HCT116 (cell line): ENCODE measurements around the gene RND1.

Experiments used
- POLR2AphosphoS5 ChIP-seq: IDR thresholded peaks from 2 replicates; pipeline ENCODE4 v1.6.1; 2011; ENCODE audit warnings: mild to moderate bottlenecking, low read depth, low read length, moderate library complexity
- TF ChIP-seq, protein P1 (sequence below), 3 experiments: fragments of 200-600 bp in 1 of 3; sonication (generic) in 1 of 3; IDR thresholded peaks in 2 of 3; conservative IDR thresholded peaks in 1 of 3; 2 replicates each; pipeline ENCODE4 v1.5.1; 2012 to 2017; ENCODE audit warnings: low read depth in 2 of 3, low read length in 2 of 3, antibody characterized with exemption in 1 of 3, borderline replicate concordance in 1 of 3, control low read depth in 1 of 3, mild to moderate bottlenecking in 1 of 3, mixed read lengths in 1 of 3, mixed run types in 1 of 3, moderate library complexity in 1 of 3; ENCODE audit not compliant: insufficient read depth in 1 of 3

DNA sequence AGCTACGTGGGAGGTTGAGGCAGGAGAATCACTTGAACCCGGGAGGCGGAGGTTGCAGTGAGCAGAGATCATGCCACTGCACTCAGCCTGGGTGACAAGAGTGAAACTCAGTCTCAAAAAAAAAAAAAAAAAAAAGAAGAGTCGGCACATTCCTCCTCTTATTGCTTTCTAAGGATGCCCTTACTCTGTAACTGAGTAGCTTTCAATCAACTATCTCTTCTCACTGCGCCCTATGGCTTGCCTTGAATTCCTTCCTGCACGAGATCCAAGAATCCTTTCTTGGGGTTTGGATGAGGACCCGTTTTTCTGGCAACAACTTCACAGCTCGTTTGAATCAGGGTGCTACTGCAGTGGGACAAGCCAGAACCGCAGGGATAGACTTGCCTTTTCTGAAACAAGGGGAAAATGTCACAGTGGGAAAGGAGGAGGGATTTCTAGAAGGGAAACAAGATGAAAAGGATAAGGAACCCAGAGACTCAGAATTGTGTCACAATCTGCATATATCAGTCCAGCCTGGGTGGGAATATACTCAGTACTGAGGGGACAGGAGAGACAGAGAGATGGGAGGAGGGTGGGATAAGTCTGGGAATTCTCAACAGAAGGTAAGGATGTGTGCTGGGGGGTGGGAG, 16.1 kb upstream of the RND1 start:
- no peak for TF ChIP-seq POLR2AphosphoS5
- TF ChIP-seq, protein P1, sequence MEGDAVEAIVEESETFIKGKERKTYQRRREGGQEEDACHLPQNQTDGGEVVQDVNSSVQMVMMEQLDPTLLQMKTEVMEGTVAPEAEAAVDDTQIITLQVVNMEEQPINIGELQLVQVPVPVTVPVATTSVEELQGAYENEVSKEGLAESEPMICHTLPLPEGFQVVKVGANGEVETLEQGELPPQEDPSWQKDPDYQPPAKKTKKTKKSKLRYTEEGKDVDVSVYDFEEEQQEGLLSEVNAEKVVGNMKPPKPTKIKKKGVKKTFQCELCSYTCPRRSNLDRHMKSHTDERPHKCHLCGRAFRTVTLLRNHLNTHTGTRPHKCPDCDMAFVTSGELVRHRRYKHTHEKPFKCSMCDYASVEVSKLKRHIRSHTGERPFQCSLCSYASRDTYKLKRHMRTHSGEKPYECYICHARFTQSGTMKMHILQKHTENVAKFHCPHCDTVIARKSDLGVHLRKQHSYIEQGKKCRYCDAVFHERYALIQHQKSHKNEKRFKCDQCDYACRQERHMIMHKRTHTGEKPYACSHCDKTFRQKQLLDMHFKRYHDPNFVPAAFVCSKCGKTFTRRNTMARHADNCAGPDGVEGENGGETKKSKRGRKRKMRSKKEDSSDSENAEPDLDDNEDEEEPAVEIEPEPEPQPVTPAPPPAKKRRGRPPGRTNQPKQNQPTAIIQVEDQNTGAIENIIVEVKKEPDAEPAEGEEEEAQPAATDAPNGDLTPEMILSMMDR (IDR thresholded peaks at IDR 0.05 in 2 of 3, conservative IDR thresholded peaks at IDR 0.05 in 1 of 3; ENCODE audit: borderline replicate concordance in 1 of 3, insufficient read depth in 1 of 3, low read depth in 2 of 3, low read length in 2 of 3): no peak
